ENCODE data around the gene CTH.

The CTH gene

DNA sequence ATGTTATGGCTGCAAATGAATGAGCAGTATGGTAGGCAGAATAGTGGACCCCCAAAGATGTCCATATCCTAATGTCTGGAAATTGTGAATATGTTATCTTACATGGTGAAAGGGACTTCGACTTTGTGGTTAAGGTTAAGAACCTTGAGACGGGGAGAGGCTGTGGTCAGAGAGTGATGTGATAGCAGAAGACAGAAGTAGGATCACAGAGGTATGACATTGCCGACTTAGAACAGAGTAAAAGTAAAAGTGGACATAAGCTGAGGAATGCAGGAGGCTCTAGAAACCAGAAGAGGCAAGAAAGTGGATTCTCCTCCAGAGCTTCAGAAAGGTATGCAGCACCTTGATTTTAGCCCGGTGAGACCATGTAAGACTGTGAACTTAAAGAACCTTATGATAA, 74.6 kb downstream of the CTH start:
- Histone ChIP-seq H3K36me3 (ENCODE audit: control insufficient read depth, insufficient read depth, low read length, severe bottlenecking) (no peaks in the 10 kb centered on the region), H3K27me3 (replicated peaks; ENCODE audit: control insufficient read depth, insufficient read depth, low read length) (no peaks in the 10 kb centered on the region), H3K4me3 (ENCODE audit: low read length) (no peak overlapping the region), H3K9ac (ENCODE audit: low read length) (no peak overlapping the region), H3K4me1 (ENCODE audit: control insufficient read depth, insufficient read depth, low read length) (peaks cover 15% of the 10 kb centered on the region), H3K9me3 (ENCODE audit: control insufficient read depth, low read length) (peaks cover 8% of the 10 kb centered on the region)
- DNase-seq (ENCODE audit: low read depth): no peak

DNA sequence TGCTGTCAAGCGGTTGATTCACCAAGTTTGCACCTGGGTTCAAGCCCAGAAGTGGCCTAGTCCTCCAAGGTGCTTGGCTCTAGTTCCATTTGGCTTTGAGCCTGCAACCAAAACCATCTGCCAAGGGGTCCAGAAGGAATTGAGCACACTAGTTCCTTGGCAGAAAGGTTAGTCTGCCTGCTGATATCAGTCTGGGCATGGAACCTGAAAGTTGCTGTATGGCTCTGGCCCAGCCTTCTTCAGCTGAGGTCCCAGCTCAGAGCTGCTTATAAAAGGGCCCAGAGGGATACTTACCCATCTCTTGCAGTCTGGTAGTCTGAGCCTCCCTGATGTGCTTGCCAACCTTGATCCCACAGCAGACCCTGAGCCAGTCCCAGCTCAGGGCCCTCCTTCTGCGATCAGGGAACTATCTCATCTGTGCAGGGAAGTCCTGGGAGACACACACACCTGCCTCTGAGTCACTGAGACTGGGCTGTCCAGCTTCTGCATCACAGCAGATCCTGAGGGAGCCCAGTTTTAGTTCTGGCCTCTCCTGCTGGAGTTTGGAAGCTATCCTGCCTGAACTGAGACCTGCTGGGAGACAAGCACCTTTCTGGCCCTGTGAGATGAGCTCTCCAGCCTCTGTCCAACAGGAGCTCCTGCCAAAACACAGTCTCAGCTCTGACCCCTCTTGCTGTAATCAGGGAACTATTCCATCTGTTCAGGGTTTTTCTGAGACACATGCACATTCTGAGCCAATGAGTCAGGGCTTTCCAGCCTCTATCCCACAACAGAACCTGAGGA, 75.8 kb downstream of the CTH start:
- Histone ChIP-seq H3K4me1 (ENCODE audit: control insufficient read depth, insufficient read depth, low read length) (peaks cover 15% of the 10 kb centered on the region), H3K9ac (ENCODE audit: low read length) (no peak overlapping the region), H3K9me3 (ENCODE audit: control insufficient read depth, low read length) (peaks cover 10% of the 10 kb centered on the region), H3K27me3 (replicated peaks; ENCODE audit: control insufficient read depth, insufficient read depth, low read length) (no peaks in the 10 kb centered on the region), H3K4me3 (ENCODE audit: low read length) (no peak overlapping the region), H3K36me3 (ENCODE audit: control insufficient read depth, insufficient read depth, low read length, severe bottlenecking) (no peaks in the 10 kb centered on the region)
- peak; percentile 83 for DNase-seq (ENCODE audit: low read depth)

DNA sequence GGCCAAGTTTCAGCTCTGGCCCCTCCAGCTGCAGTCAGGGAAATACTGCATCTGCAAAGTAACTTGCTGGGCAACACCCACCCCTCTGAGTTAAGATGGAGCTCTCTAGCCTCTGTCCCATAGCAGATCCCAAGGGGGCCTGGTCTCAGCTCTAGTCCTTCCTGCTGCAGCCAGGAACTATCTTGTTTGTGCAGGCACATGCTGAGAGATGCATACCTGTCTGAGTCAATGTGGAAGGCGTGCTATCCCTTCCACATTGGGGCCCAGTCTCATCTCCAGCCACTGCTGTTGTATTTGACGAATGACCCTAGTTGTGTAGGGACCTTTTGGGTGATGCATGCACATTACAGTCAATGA, 76.4 kb downstream of the CTH start:
- DNase-seq (ENCODE audit: low read depth): no peak
- peaks cover 10% of the 10 kb centered on the region for H3K9me3 ChIP-seq (ENCODE audit: control insufficient read depth, low read length)

DNA sequence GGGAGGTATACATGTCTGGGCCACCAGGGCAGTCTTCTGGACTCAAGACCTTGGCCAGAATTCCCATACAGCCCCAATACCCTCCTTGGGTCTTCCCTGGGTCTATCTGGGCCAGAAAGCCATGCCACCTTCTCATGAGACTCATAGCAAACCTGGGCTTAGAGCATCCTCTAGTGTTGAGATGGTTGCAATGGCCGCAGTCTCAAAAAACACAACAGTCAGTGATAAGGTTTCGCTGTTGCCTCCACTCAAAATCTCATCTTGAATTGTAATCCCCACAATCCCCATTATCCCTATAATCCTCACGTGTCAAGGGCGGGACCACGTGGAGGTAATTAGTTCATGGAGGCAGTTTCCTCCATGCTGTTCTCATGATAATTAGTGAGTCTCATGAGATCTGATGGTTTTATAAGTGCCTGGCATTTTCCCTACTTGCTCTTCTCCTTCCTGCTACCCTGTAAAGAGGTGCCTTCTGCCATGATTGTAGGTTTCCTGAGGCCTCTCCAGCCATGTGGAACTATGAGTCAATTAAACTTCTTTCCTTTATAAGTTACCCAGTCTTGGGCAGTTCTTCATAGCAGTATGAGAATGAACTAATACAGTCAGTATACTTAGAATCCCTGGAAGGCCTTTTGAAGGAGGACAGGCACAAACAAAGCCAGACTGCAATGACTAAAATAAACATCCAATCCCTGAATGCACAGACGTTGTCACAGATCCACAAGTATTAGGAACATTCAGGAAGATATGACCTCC, 77.0 kb downstream of the CTH start:
- Histone ChIP-seq H3K36me3 (ENCODE audit: control insufficient read depth, insufficient read depth, low read length, severe bottlenecking) (no peaks in the 10 kb centered on the region), H3K27me3 (replicated peaks; ENCODE audit: control insufficient read depth, insufficient read depth, low read length) (no peaks in the 10 kb centered on the region), H3K9me3 (ENCODE audit: control insufficient read depth, low read length) (peaks cover 10% of the 10 kb centered on the region), H3K9ac (ENCODE audit: low read length) (no peak overlapping the region), H3K4me3 (ENCODE audit: low read length) (no peak overlapping the region), H3K4me1 (ENCODE audit: control insufficient read depth, insufficient read depth, low read length) (peaks cover 15% of the 10 kb centered on the region)
- peak; percentile 48 for DNase-seq (ENCODE audit: low read depth)

More for the DNA sequence above, 76.4 kb downstream of the CTH start:
- Histone ChIP-seq H3K9ac (ENCODE audit: low read length) (no peak overlapping the region), H3K4me3 (ENCODE audit: low read length) (no peak overlapping the region), H3K4me1 (ENCODE audit: control insufficient read depth, insufficient read depth, low read length) (peaks cover 15% of the 10 kb centered on the region), H3K27me3 (replicated peaks; ENCODE audit: control insufficient read depth, insufficient read depth, low read length) (no peaks in the 10 kb centered on the region), H3K36me3 (ENCODE audit: control insufficient read depth, insufficient read depth, low read length, severe bottlenecking) (no peaks in the 10 kb centered on the region)
